B cell (primary cell): Measurements from ENCODE around the gene SOAT2. TPM values are rescaled to one million over a fixed set of nuclear protein-coding genes. Genes with fewer than 3 reads are reported as not detected.

ENCODE experiments used
- ATAC-seq: fragments of 200-7000 bp; cut with Tn5 transposase; one replicate; pipeline ENCODE4 v1.10.0; 2021; ENCODE audit warnings: low read depth, mild to moderate bottlenecking, moderate number of reproducible peaks, moderate library complexity
- CTCF ChIA-PET: fragments of 350-600 bp; sonication (Branson Sonifier 250); formaldehyde crosslinking; loops from one replicate; lab custom pipeline; 2021; ENCODE audit warnings: antibody characterized with exemption, inconsistent platforms; lab: Charles Lee
- POLR2A ChIA-PET: fragments of 350-600 bp; sonication (Branson Sonifier 250); formaldehyde crosslinking; loops from one replicate; lab custom pipeline; 2021; ENCODE audit warnings: antibody characterized with exemption; lab: Charles Lee
- DNase-seq: peaks from one replicate; pipeline ENCODE4 v3.0.0; 2013
- H2AFZ ChIP-seq: 2 replicates; pipeline ENCODE4 v1.6.1; 2012; ENCODE audit warnings: mild to moderate bottlenecking, low read depth, low read length; ENCODE audit not compliant: insufficient read depth, poor library complexity, severe bottlenecking
- H3K27ac ChIP-seq, 2 donors: 1 replicate in 1 of 2; 2 replicates in 1 of 2; pipeline ENCODE4 v1.5.1; 2012 to 2013; ENCODE audit warnings: low read length in 2 of 2, mild to moderate bottlenecking in 2 of 2, moderate library complexity in 1 of 2
- H3K27me3 ChIP-seq, 4 experiments: fragments of 200-600 bp in 1 of 4; sonication (generic) in 1 of 4; replicated peaks in 1 of 4; 1 replicate in 2 of 4; 2 replicates in 2 of 4; pipeline versions ENCODE4 v1.6.1 to v1.7.0; 2013 to 2016; ENCODE audit warnings: low read length in 3 of 4, mild to moderate bottlenecking in 2 of 4, mixed read lengths in 1 of 4, moderate library complexity in 1 of 4; ENCODE audit not compliant: insufficient read depth in 4 of 4, control insufficient read depth in 3 of 4; ENCODE audit errors: control extremely low read depth in 1 of 4
- H3K36me3 ChIP-seq, 2 experiments: replicated peaks in 1 of 2; 1 replicate in 1 of 2; 2 replicates in 1 of 2; pipeline versions ENCODE4 v1.6.1 to v1.7.1; 2013; ENCODE audit warnings: low read length in 1 of 2; ENCODE audit not compliant: insufficient read depth in 2 of 2, control insufficient read depth in 1 of 2; ENCODE audit errors: control extremely low read depth in 1 of 2, extremely low read depth in 1 of 2
- H3K4me1 ChIP-seq, 2 donors: fragments of 200-600 bp in 1 of 2; sonication (generic) in 1 of 2; 1 replicate in 1 of 2; 2 replicates in 1 of 2; pipeline versions ENCODE4 v1.5.1 to v1.6.1; 2013 to 2017; ENCODE audit warnings: low read length in 2 of 2; ENCODE audit not compliant: control insufficient read depth in 2 of 2, insufficient read depth in 2 of 2
- H3K4me2 ChIP-seq: replicated peaks from 2 replicates; pipeline ENCODE3; 2012; ENCODE audit warnings: mild to moderate bottlenecking, low read depth, low read length; ENCODE audit not compliant: poor library complexity, severe bottlenecking
- H3K4me3 ChIP-seq, 5 experiments: fragments of 200-600 bp in 1 of 5; sonication (generic) in 1 of 5; 1 replicate in 3 of 5; 2 replicates in 2 of 5; pipeline versions ENCODE4 v1.5.1 to v1.7.0; 2011 to 2016; ENCODE audit warnings: low read length in 4 of 5, mild to moderate bottlenecking in 4 of 5, low read depth in 2 of 5, control low read depth in 1 of 5, moderate library complexity in 1 of 5; ENCODE audit not compliant: insufficient read depth in 1 of 5; ENCODE audit errors: control extremely low read depth in 1 of 5, extremely low read depth in 1 of 5
- H3K79me2 ChIP-seq: fragments of 200-600 bp; sonication (generic); one replicate; pipeline ENCODE4 v1.6.0; 2016; ENCODE audit warnings: low read length; ENCODE audit not compliant: control insufficient read depth, insufficient read depth
- H3K9ac ChIP-seq: fragments of 200-600 bp; sonication (generic); 2 replicates; pipeline ENCODE4 v1.6.1; 2017; ENCODE audit warnings: mild to moderate bottlenecking, low read length, moderate library complexity
- H3K9me3 ChIP-seq, 3 donors: one replicate each; pipeline versions ENCODE4 v1.6.1 to v1.7.1; 2013; ENCODE audit warnings: low read length in 2 of 3; ENCODE audit not compliant: control insufficient read depth in 2 of 3, insufficient read depth in 1 of 3; ENCODE audit errors: control extremely low read depth in 1 of 3
- H4K20me1 ChIP-seq: 2 replicates; pipeline ENCODE4 v1.6.0; 2012; ENCODE audit warnings: mild to moderate bottlenecking, low read length; ENCODE audit not compliant: insufficient read depth, control insufficient read depth, poor library complexity, severe bottlenecking
- H3K27ac Mint-ChIP-seq: one replicate; pipeline ENCODE4 v1.8.0; 2021; ENCODE audit warnings: mixed read lengths
- H3K27me3 Mint-ChIP-seq: one replicate; pipeline ENCODE4 v1.8.0; 2021; ENCODE audit warnings: mixed read lengths
- H3K4me1 Mint-ChIP-seq: one replicate; pipeline ENCODE4 v1.8.0; 2021; ENCODE audit warnings: mixed read lengths
- H3K4me3 Mint-ChIP-seq: one replicate; pipeline ENCODE4 v1.8.0; 2021; ENCODE audit warnings: mixed read lengths
- H3K9me3 Mint-ChIP-seq: one replicate; pipeline ENCODE4 v1.8.0; 2022; ENCODE audit warnings: mixed read lengths; ENCODE audit not compliant: insufficient read depth
- CTCF ChIP-seq: fragments of 200-600 bp; IDR thresholded peaks from one replicate; pipeline ENCODE4 v1.8.0; 2022; ENCODE audit warnings: antibody characterized with exemption, mild to moderate bottlenecking
- EZH2 ChIP-seq: IDR thresholded peaks from 2 replicates; pipeline ENCODE4 v1.6.1; 2012; ENCODE audit warnings: borderline replicate concordance, low read depth, mild to moderate bottlenecking, moderate library complexity, low read length; ENCODE audit not compliant: insufficient read depth, poor library complexity, severe bottlenecking
- WGBS: methylation state at CpG from one replicate; pipeline ENCODE4 v1.1.5; 2013; ENCODE audit warnings: missing lambda C conversion rate; ENCODE audit not compliant: insufficient coverage; 5-methylcytosine and 5-hydroxymethylcytosine counted together
- intact Hi-C: fragments of 100-400 bp; cut with micrococcal nuclease; formaldehyde crosslinking; loops from one replicate; pipeline ENCODE4 v1.10.0; 2022
- polyA plus RNA-seq: library from polyadenylated mRNA; depleted of rRNA; stranded (reverse); fragments of >200 nt; gene quantifications from 2 replicates; pipeline ENCODE4 v1.2.3, GENCODE V29; 2012
- total RNA-seq, 2 donors: library from RNA; stranded (reverse); fragments of 120-200 nt in 1 of 2; gene quantifications; 1 replicate in 1 of 2; 2 replicates in 1 of 2; pipeline versions ENCODE4 v1.2.3 to v1.2.4, GENCODE V29; 2013 to 2022

SOAT2 gene
- total and polyA plus RNA-seq, 2 donors (not counting 1 experiment from before 2014, with no cell fraction given): 0.31 TPM; not detected in 1

- Histone ChIP-seq H3K9ac (no peak overlapping the region), H3K27ac (no peak overlapping the region), H3K79me2 (peaks cover 31% of the 10 kb centered on the region), H3K9me3 (no peaks in the 10 kb centered on the region), H3K4me2 (no peak overlapping the region), H3K27me3 (no peaks in the 10 kb centered on the region), H3K36me3 (peaks cover 0 to 57% of the 10 kb centered on the region in 2 experiments), H4K20me1 (peaks cover 29% of the 10 kb centered on the region), H2AFZ (no peak overlapping the region), H3K4me1 (peaks cover 15 to 37% of the 10 kb centered on the region in 2 donors), H3K4me3 (no peak overlapping the region)
- 94% methylated on average over 3 of the region's 3 CpGs for WGBS
- Mint-ChIP-seq H3K27ac (no peak overlapping the region), H3K27me3 (no peaks in the 10 kb centered on the region), H3K4me3 (no peak overlapping the region), H3K4me1 (peaks cover 47% of the 10 kb centered on the region), H3K9me3 (no peaks in the 10 kb centered on the region)
- ChIA-PET POLR2A (no interaction called here), CTCF (interaction anchor here (1.3 kb wide), 1 partner anchor 9 kb away, joined by 7 read pairs; no protein-coding TSS in a partner anchor)
- ATAC-seq: no peak
- intact Hi-C loops: loop anchor here (10.0 kb wide), 1 partner anchor 250 kb away; the partner anchor contains the start of gene AAAS
- DNase-seq: no peak
- TF ChIP-seq CTCF (no peak), EZH2 (no peak)
These were observed 28.3 kb upstream of the SOAT2 start for GRCh38 chr12:53074999-53075370.

GRCh38 chr12:53076461-53076860 lies 26.8 kb upstream of the SOAT2 start:
- peaks cover 0 to 43% of the 10 kb centered on the region in 2 experiments for H3K36me3 ChIP-seq
- H3K27me3 ChIP-seq: peaks cover 0 to 4% (median 0%) of the 10 kb centered on the region in 4 experiments
- no peaks in the 10 kb centered on the region for H3K9me3 Mint-ChIP-seq
- H3K4me1 Mint-ChIP-seq: peaks cover 49% of the 10 kb centered on the region
- ATAC-seq (no peak), DNase-seq (no peak)
- no peak overlapping the region for H3K4me2 ChIP-seq
- H3K4me1 ChIP-seq: peaks cover 16 to 34% of the 10 kb centered on the region in 2 donors
- H3K27ac ChIP-seq: no peak overlapping the region
- CTCF ChIA-PET: interaction anchor here (1.1 to 6.9 kb wide), 5 partner anchors 11 to 212 kb away, joined by 3 to 62 read pairs (median 7); partner anchors contain the start of gene IGFBP6
- intact Hi-C loops: loop anchor here (10.0 kb wide), 1 partner anchor 248 kb away; the partner anchor contains the start of gene AAAS
- 90% methylated on average over 2 of the region's 3 CpGs for WGBS
- POLR2A ChIA-PET: no interaction called here
- H3K9ac ChIP-seq: no peak overlapping the region
- H3K27me3 Mint-ChIP-seq: peaks cover under 1% of the 10 kb centered on the region
- H2AFZ ChIP-seq: no peak overlapping the region
- no peak overlapping the region for H3K4me3 Mint-ChIP-seq
- H4K20me1 ChIP-seq: peaks cover 25% of the 10 kb centered on the region
- no peak overlapping the region for H3K4me3 ChIP-seq
- no peaks in the 10 kb centered on the region for H3K9me3 ChIP-seq
- no peak for TF ChIP-seq EZH2
- no peak for TF ChIP-seq CTCF
- H3K79me2 ChIP-seq: peaks cover 31% of the 10 kb centered on the region
- no peak overlapping the region for H3K27ac Mint-ChIP-seq
